ENCODE data around the gene SHISA7.

Gene SHISA7

GRCh38 chr19:55382522-55383054 lies 60.5 kb downstream of the SHISA7 start:
- H3K36me3 ChIP-seq (ENCODE audit: insufficient read depth, low read length) = peaks cover 4% of the 10 kb centered on the region; the same call in 1 of the 2 replicates
- H4K20me1 ChIP-seq (ENCODE audit: insufficient read depth, low read length, poor library complexity, severe bottlenecking) = peaks cover 18% of the 10 kb centered on the region
- peaks cover 32% of the 10 kb centered on the region for H3K79me2 ChIP-seq (ENCODE audit: insufficient read depth, low read length)
- H3F3A ChIP-seq (ENCODE audit: low read depth) = no peaks in the 10 kb centered on the region
- H3K27me3 ChIP-seq (ENCODE audit: insufficient read depth, low read length, poor library complexity, severe bottlenecking) = no peaks in the 10 kb centered on the region
- H3K9me2 ChIP-seq (replicated peaks; ENCODE audit: low read depth, low read length) = no peaks in the 10 kb centered on the region
- H3K4me3 ChIP-seq (ENCODE audit: low read length, poor library complexity, severe bottlenecking) = peak overlapping the region; percentile 77
- no peak overlapping the region for H2AFZ ChIP-seq (ENCODE audit: low read length)
- TF ChIP-seq EZH2phosphoT487 (IDR thresholded peaks at IDR 0.05; ENCODE audit: borderline replicate concordance) (no peak), CTCF (conservative IDR thresholded peaks at IDR 0.05; ENCODE audit: low read length) (no peak)
- H3K4me2 ChIP-seq (ENCODE audit: low read depth, low read length, poor library complexity, severe bottlenecking) = peak overlapping the region; percentile 91
- no peaks in the 10 kb centered on the region for H3K9me3 ChIP-seq (ENCODE audit: insufficient read depth, low read depth, low read length)
- peaks cover 31% of the 10 kb centered on the region for H3K4me1 ChIP-seq (ENCODE audit: insufficient read depth, low read length, poor library complexity, severe bottlenecking)
- H3K9ac ChIP-seq (ENCODE audit: low read depth, low read length, poor library complexity, severe bottlenecking) = peak overlapping the region; percentile 84

GRCh38 chr19:55382013-55382412 lies 61.1 kb downstream of the SHISA7 start:
- H2AFZ ChIP-seq (ENCODE audit: low read length) = no peak overlapping the region
- H3K9me3 ChIP-seq (ENCODE audit: insufficient read depth, low read depth, low read length) = no peaks in the 10 kb centered on the region
- H3K4me3 ChIP-seq (ENCODE audit: low read length, poor library complexity, severe bottlenecking) = no peak overlapping the region
- peaks cover 27% of the 10 kb centered on the region for H3K79me2 ChIP-seq (ENCODE audit: insufficient read depth, low read length)
- peaks cover 25% of the 10 kb centered on the region for H3K4me1 ChIP-seq (ENCODE audit: insufficient read depth, low read length, poor library complexity, severe bottlenecking)
- no peaks in the 10 kb centered on the region for H3F3A ChIP-seq (ENCODE audit: low read depth)
- H3K36me3 ChIP-seq (ENCODE audit: insufficient read depth, low read length) = no peaks in the 10 kb centered on the region
- no peaks in the 10 kb centered on the region for H3K9me2 ChIP-seq (replicated peaks; ENCODE audit: low read depth, low read length)
- peak overlapping the region; percentile 91 for H3K4me2 ChIP-seq (ENCODE audit: low read depth, low read length, poor library complexity, severe bottlenecking)
- TF ChIP-seq EZH2phosphoT487 (IDR thresholded peaks at IDR 0.05; ENCODE audit: borderline replicate concordance) = no peak
- no peak for TF ChIP-seq CTCF (conservative IDR thresholded peaks at IDR 0.05; ENCODE audit: low read length)
- no peak overlapping the region for H3K9ac ChIP-seq (ENCODE audit: low read depth, low read length, poor library complexity, severe bottlenecking)
- H3K27me3 ChIP-seq (ENCODE audit: insufficient read depth, low read length, poor library complexity, severe bottlenecking) = no peaks in the 10 kb centered on the region
- H4K20me1 ChIP-seq (ENCODE audit: insufficient read depth, low read length, poor library complexity, severe bottlenecking) = peaks cover 12% of the 10 kb centered on the region

GRCh38 chr19:55379174-55379573 lies 63.9 kb downstream of the SHISA7 start:
- Histone ChIP-seq H3K9me3 (ENCODE audit: insufficient read depth, low read depth, low read length) (no peaks in the 10 kb centered on the region), H4K20me1 (ENCODE audit: insufficient read depth, low read length, poor library complexity, severe bottlenecking) (no peaks in the 10 kb centered on the region), H3K36me3 (ENCODE audit: insufficient read depth, low read length) (no peaks in the 10 kb centered on the region), H3K79me2 (ENCODE audit: insufficient read depth, low read length) (peaks cover 14% of the 10 kb centered on the region; the same call in 1 of the 2 replicates), H3K9me2 (replicated peaks; ENCODE audit: low read depth, low read length) (no peaks in the 10 kb centered on the region), H3K4me2 (ENCODE audit: low read depth, low read length, poor library complexity, severe bottlenecking) (no peak overlapping the region), H3K9ac (ENCODE audit: low read depth, low read length, poor library complexity, severe bottlenecking) (no peak overlapping the region), H3K4me1 (ENCODE audit: insufficient read depth, low read length, poor library complexity, severe bottlenecking) (peaks cover 10% of the 10 kb centered on the region), H2AFZ (ENCODE audit: low read length) (no peak overlapping the region), H3K4me3 (ENCODE audit: low read length, poor library complexity, severe bottlenecking) (no peak overlapping the region), H3F3A (ENCODE audit: low read depth) (no peaks in the 10 kb centered on the region), H3K27me3 (ENCODE audit: insufficient read depth, low read length, poor library complexity, severe bottlenecking) (no peaks in the 10 kb centered on the region)
- TF ChIP-seq EZH2phosphoT487 (IDR thresholded peaks at IDR 0.05; ENCODE audit: borderline replicate concordance) = no peak
- no peak for TF ChIP-seq CTCF (conservative IDR thresholded peaks at IDR 0.05; ENCODE audit: low read length)
